Calu3 (cell line): Measurements from ENCODE around the gene ZAR1. TPM values are rescaled to one million over a fixed set of nuclear protein-coding genes. Genes with fewer than 3 reads are reported as not detected.

Experiments
- BruUV-seq: library from RNA; stranded (reverse); fragments of 400-500 nt; replicated peaks from 2 replicates; lab custom pipeline; 2021; lab: Mats Ljungman, UMichigan
- CTCF ChIA-PET: fragments of 300-600 bp; sonication (Branson Sonifier 250); formaldehyde crosslinking; loops from one replicate; lab custom pipeline; 2022; ENCODE audit warnings: antibody characterized with exemption; lab: Charles Lee
- DNase-seq: peaks from one replicate; pipeline ENCODE4 v3.0.0; 2022
- H3K27ac Mint-ChIP-seq: one replicate; pipeline ENCODE4 v1.8.0; 2022; ENCODE audit warnings: mixed read lengths; ENCODE audit not compliant: unreplicated experiment
- H3K27me3 Mint-ChIP-seq: one replicate; pipeline ENCODE4 v1.8.0; 2022; ENCODE audit warnings: mixed read lengths; ENCODE audit not compliant: unreplicated experiment
- H3K36me3 Mint-ChIP-seq: one replicate; pipeline ENCODE4 v1.8.0; 2022; ENCODE audit warnings: mild to moderate bottlenecking, moderate library complexity, mixed read lengths; ENCODE audit not compliant: insufficient read depth, unreplicated experiment
- H3K4me1 Mint-ChIP-seq: one replicate; pipeline ENCODE4 v1.8.0; 2022; ENCODE audit warnings: mild to moderate bottlenecking, low read depth, mixed read lengths; ENCODE audit not compliant: unreplicated experiment
- H3K4me3 Mint-ChIP-seq: one replicate; pipeline ENCODE4 v1.8.0; 2022; ENCODE audit warnings: mild to moderate bottlenecking, low read depth, moderate library complexity, mixed read lengths; ENCODE audit not compliant: unreplicated experiment
- H3K9me3 Mint-ChIP-seq: one replicate; pipeline ENCODE4 v1.8.0; 2022; ENCODE audit warnings: low read depth, mixed read lengths; ENCODE audit not compliant: unreplicated experiment
- CTCF ChIP-seq: fragments of 200-600 bp; IDR thresholded peaks from one replicate; pipeline ENCODE4 v1.8.0; 2022; ENCODE audit warnings: antibody characterized with exemption; ENCODE audit not compliant: unreplicated experiment
- intact Hi-C: fragments of 100-400 bp; cut with micrococcal nuclease; formaldehyde crosslinking; loops from one replicate; pipeline ENCODE4 v1.10.0; 2022; ENCODE audit not compliant: unreplicated experiment
- total RNA-seq: library from RNA; stranded (reverse); gene quantifications from 2 replicates; pipeline ENCODE4 v1.2.3, GENCODE V29; 2022

The ZAR1 gene
- total RNA-seq, 1 experiment from 2014 or later, result not detected

DNA sequence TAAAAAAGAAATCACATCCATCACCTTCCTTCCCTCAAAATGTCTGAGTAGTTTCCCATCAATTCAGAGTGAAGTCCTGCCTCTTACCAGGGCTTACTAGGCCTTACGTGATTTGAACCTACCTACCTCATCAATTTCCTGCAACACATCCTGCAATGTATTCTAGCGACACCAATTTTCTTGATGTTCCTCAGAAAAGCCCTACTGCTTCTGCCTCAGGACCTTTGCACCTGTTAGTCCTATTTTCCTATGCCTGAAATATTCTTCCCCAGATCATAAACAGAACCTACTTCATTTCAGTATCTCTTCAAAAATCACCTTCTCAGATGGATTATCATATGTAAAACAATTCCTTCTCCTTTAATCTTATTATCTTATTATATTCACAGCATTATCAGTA, 52.8 kb downstream of the ZAR1 start:
- no peaks in the 10 kb centered on the region for H3K9me3 Mint-ChIP-seq
- H3K4me1 Mint-ChIP-seq, result no peaks in the 10 kb centered on the region
- no TSS peak for BruUV-seq
- H3K4me3 Mint-ChIP-seq, result no peak overlapping the region
- no peak for DNase-seq
- H3K27me3 Mint-ChIP-seq, result no peaks in the 10 kb centered on the region
- intact Hi-C loops, result no loop called here
- CTCF ChIA-PET, result no interaction called here
- no peak overlapping the region for H3K27ac Mint-ChIP-seq
- H3K36me3 Mint-ChIP-seq, result no peaks in the 10 kb centered on the region
- TF ChIP-seq CTCF, result no peak

DNA sequence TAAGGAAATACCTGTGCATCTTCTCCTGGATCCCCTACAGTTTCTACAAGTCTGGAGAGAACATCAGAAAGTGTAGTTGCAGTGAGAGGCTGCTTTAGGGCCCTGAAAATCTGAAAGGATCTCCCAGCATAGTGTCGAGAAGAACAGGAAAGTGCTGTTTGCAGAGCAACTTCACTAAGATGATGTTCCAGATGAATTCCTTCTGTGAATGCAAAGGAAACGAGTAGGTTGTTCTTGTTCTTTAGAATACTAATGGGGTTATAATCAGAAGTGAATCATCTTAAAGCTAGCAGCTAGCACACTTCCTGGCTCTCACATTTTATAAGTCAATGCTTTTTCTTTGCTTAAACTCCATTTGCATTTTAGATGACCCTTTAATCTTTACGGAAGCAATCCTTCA, 53.7 kb downstream of the ZAR1 start:
- intact Hi-C loops, result loop anchor here (2.0 kb wide), 1 partner anchor 41 kb away; no protein-coding TSS in a partner anchor
- Mint-ChIP-seq H3K4me3 (no peak overlapping the region), H3K4me1 (no peaks in the 10 kb centered on the region), H3K36me3 (no peaks in the 10 kb centered on the region), H3K9me3 (no peaks in the 10 kb centered on the region), H3K27ac (no peak overlapping the region), H3K27me3 (no peaks in the 10 kb centered on the region)
- DNase-seq, result no peak
- BruUV-seq, result no TSS peak
- CTCF ChIA-PET, result no interaction called here
- no peak for TF ChIP-seq CTCF

Other genes with a start within 250 kb of the ZAR1 start
- gene TEC, start 220.4 kb upstream of the ZAR1 start, total RNA-seq, result 3.2 and 5.4 TPM in 2 replicates
- gene SLAIN2, start 148.7 kb upstream of the ZAR1 start, total RNA-seq, result 44.1 and 49.3 TPM in 2 replicates
- gene SLC10A4, start 6.9 kb upstream of the ZAR1 start, total RNA-seq, result 0.59 and 0.61 TPM in 2 replicates